ENCODE data around the gene FGF11. TPM values are rescaled to one million over a fixed set of nuclear protein-coding genes. Genes with fewer than 3 reads are reported as not detected.

FGF11 gene
- total and polyA plus RNA-seq, 2 of the 4 experiments (the other 2 are of a cell fraction) = 0.18 to 1.1 TPM

GRCh38 chr17:7404737-7405349 lies 34.5 kb upstream of the FGF11 start:
- H3K4ac ChIP-seq (ENCODE audit: low read depth, low read length) = peak overlapping the region; percentile 86
- peak overlapping the region; percentile 89 for H3K4me2 ChIP-seq (ENCODE audit: low read depth, low read length)
- no peak for DNase-seq
- no peaks in the 10 kb centered on the region for H3K27me3 ChIP-seq (ENCODE audit: control insufficient read depth, insufficient read depth, low read length)
- H4K20me1 ChIP-seq (ENCODE audit: insufficient read depth, low read length) = peaks cover 7% of the 10 kb centered on the region
- BruUV-seq (replicated peaks) = TSS peak; percentile 77
- peak overlapping the region; percentile 97 for H3K23ac ChIP-seq (ENCODE audit: low read depth, low read length)
- peak overlapping the region; percentile 100 for H2AK9ac ChIP-seq (replicated peaks; ENCODE audit: low read depth, low read length, poor library complexity)
- TF ChIP-seq MAZ (IDR thresholded peaks at IDR 0.05; ENCODE audit: borderline replicate concordance, low read depth, low read length) (0 out of 2 replicates have a peak, but pooled peaks have one; percentile 47), ELK1 (IDR thresholded peaks at IDR 0.05; ENCODE audit: borderline replicate concordance, low read depth, low read length) (no peak), SMC3 (IDR thresholded peaks at IDR 0.05; ENCODE audit: low read depth, low read length) (no peak), POLR2A (IDR thresholded peaks at IDR 0.05; ENCODE audit: low read depth, low read length) (peak; percentile 86)
- peak overlapping the region; percentile 90 for H3K9ac ChIP-seq (ENCODE audit: low read depth, low read length)
- peak overlapping the region; percentile 15 to 53; a peak in 3 of 4 replicates for H4K8ac ChIP-seq (ENCODE audit: low read depth in 2 of 2, low read length in 2 of 2)
- H3K27ac ChIP-seq (ENCODE audit: insufficient read depth, low read length) = peak overlapping the region; percentile 73
- peak overlapping the region; percentile 60 for H2BK120ac ChIP-seq (ENCODE audit: low read depth, low read length)
- H4K5ac ChIP-seq (ENCODE audit: low read depth, low read length) = no peak overlapping the region
- dilution Hi-C loops (cut with HindIII; ENCODE audit: low sequenced_read_pairs, unreplicated experiment) = no loop called here
- H3K18ac ChIP-seq (ENCODE audit: low read depth, low read length) = peak overlapping the region; percentile 70; the same call in 1 of the 2 replicates
- ATAC-seq (ENCODE audit: low read depth) = peak; percentile 40
- H3K4me3 ChIP-seq (ENCODE audit: insufficient read depth, low read depth, low read length) = peak overlapping the region; percentile 94
- in situ Hi-C loops (cut with MboI; ENCODE audit: low sequenced_read_pairs) = no loop called here
- H3K56ac ChIP-seq (ENCODE audit: extremely low read depth, insufficient read depth, low read length) = peak overlapping the region; percentile 64
- H2BK20ac ChIP-seq (ENCODE audit: low read depth, low read length) = no peak overlapping the region
- ChIA-PET POLR2A (ENCODE audit: unreplicated experiment) (interaction anchor here (0.8 kb wide), 1 partner anchor 16 kb away, joined by 3 read pairs; no protein-coding TSS in a partner anchor), CTCF (no interaction called here)
- intact Hi-C loops (cut with micrococcal nuclease) = loop anchor here (1.0 to 2.0 kb wide), 4 partner anchors 32 to 156 kb away; partner anchors contain the start of genes POLR2A and SENP3
- no peak overlapping the region for H2BK15ac ChIP-seq (ENCODE audit: low read depth, low read length)
- peak overlapping the region; percentile 72 for H2BK5ac ChIP-seq (ENCODE audit: low read depth, low read length, poor library complexity, severe bottlenecking)
- H3K14ac ChIP-seq (replicated peaks; ENCODE audit: low read depth, low read length) = peak overlapping the region; percentile 94
- H4K91ac ChIP-seq (ENCODE audit: insufficient read depth, low read depth, low read length) = peak overlapping the region; percentile 38; the same call in 1 of the 2 replicates
- H3K79me1 ChIP-seq (ENCODE audit: low read depth in 1 of 2, low read length in 2 of 2) = peaks cover 11 to 54% of the 10 kb centered on the region in 2 experiments
- WGBS, 2 experiments (ENCODE audit: extremely low coverage in 2 of 2, insufficient read length in 1 of 2) = 0% methylated on average over 24 of the region's 65 CpGs; no CpG with 5 or more reads in 1 of the 2 experiments
- 0 out of 2 replicates have a peak overlapping the region, but pooled peaks have one; percentile 49 for H2AK5ac ChIP-seq (ENCODE audit: low read depth, low read length)
- H3K36me3 ChIP-seq (ENCODE audit: control insufficient read depth, insufficient read depth, low read length) = peaks cover 14% of the 10 kb centered on the region
- peak overlapping the region; percentile 94 for H2AFZ ChIP-seq (replicated peaks; ENCODE audit: low read length, poor library complexity)
- peaks cover 9% of the 10 kb centered on the region for H3K4me1 ChIP-seq (ENCODE audit: control insufficient read depth, insufficient read depth, low read length)
- H3K9me1 ChIP-seq (ENCODE audit: insufficient read depth, low read length) = 0 out of 2 replicates have a peak, but pooled peaks cover 2% of the 10 kb centered on the region
- H3K9me3 ChIP-seq (ENCODE audit: control insufficient read depth, insufficient read depth, low read length) = no peaks in the 10 kb centered on the region
